NCI-H460 (cell line): ENCODE measurements around the gene DGLUCY. TPM values are rescaled to one million over a fixed set of nuclear protein-coding genes. Genes with fewer than 3 reads are reported as not detected.
"Not testable (repeated sequence)": the region's sequence is repeated elsewhere in the genome, so short reads cannot be mapped to it uniquely, and the experiment has no call there.

Experiments
- DNase-seq: peaks from one replicate; pipeline ENCODE4 v3.0.0-alpha.2; 2016; ENCODE audit warnings: low read depth; ENCODE audit errors: extremely low read depth
- polyA plus RNA-seq: library from polyadenylated mRNA; depleted of rRNA; stranded (reverse); fragments of >200 nt; gene quantifications from 2 replicates; pipeline ENCODE4 v1.2.3, GENCODE V29; 2014; cell fraction: nucleus; rRNA removed
- total RNA-seq: library from RNA; depleted of rRNA; stranded (reverse); fragments of >200 nt; shearing (Covaris generic); gene quantifications from 2 replicates; pipeline ENCODE4 v1.2.3, GENCODE V29; 2014; rRNA removed

DGLUCY gene
- total RNA-seq = 3.9 and 8.3 TPM in 2 replicates
- 22.0 and 24.6 TPM in 2 replicates for polyA plus RNA-seq

GRCh38 chr14:91113829-91114078 lies at the start of gene DGLUCY:
Gene DGLUCY, plus strand, starts transcription at chr14:91114073. Its CDS starts 46,222 bp downstream, at chr14:91160295.
- peak; percentile 8 for DNase-seq

- no peak for DNase-seq
Observed at GRCh38 chr14:91065266-91065665, 48.6 kb upstream of the DGLUCY start.

GRCh38 chr14:91067186-91067585 lies 46.7 kb upstream of the DGLUCY start:
- DNase-seq = no peak

GRCh38 chr14:91068642-91069041 lies 45.2 kb upstream of the DGLUCY start:
- no peak for DNase-seq

- no peak for DNase-seq
Observed at GRCh38 chr14:91070572-91070971, 43.3 kb upstream of the DGLUCY start.

GRCh38 chr14:91075553-91075952 lies 38.3 kb upstream of the DGLUCY start:
- no peak for DNase-seq

GRCh38 chr14:91078095-91078737 lies 35.7 kb upstream of the DGLUCY start:
- DNase-seq = no peak

GRCh38 chr14:91080071-91080470 lies 33.8 kb upstream of the DGLUCY start:
- DNase-seq = no peak

GRCh38 chr14:91082282-91082681 lies 31.6 kb upstream of the DGLUCY start:
- DNase-seq = no peak

- DNase-seq = no peak
Observed at GRCh38 chr14:91084516-91084915, 29.4 kb upstream of the DGLUCY start.

- DNase-seq = not testable (repeated sequence)
Observed at GRCh38 chr14:91087470-91087869, 26.4 kb upstream of the DGLUCY start.

GRCh38 chr14:91088585-91089235 lies 25.2 kb upstream of the DGLUCY start:
- no peak for DNase-seq

- DNase-seq = no peak
Observed at GRCh38 chr14:91089958-91090535, 23.8 kb upstream of the DGLUCY start.

GRCh38 chr14:91090743-91091142 lies 23.1 kb upstream of the DGLUCY start:
- DNase-seq = no peak

- no peak for DNase-seq
Observed at GRCh38 chr14:91092073-91092472, 21.8 kb upstream of the DGLUCY start.

- not testable (repeated sequence) for DNase-seq
Observed at GRCh38 chr14:91093743-91094472, 20.0 kb upstream of the DGLUCY start.

GRCh38 chr14:91094772-91095171 lies 19.1 kb upstream of the DGLUCY start:
- no peak for DNase-seq

- no peak for DNase-seq
Observed at GRCh38 chr14:91095178-91095577, 18.7 kb upstream of the DGLUCY start.

- DNase-seq = not testable (repeated sequence)
Observed at GRCh38 chr14:91097657-91098056, 16.2 kb upstream of the DGLUCY start.

- no peak for DNase-seq
Observed at GRCh38 chr14:91098591-91098990, 15.3 kb upstream of the DGLUCY start.

- no peak for DNase-seq
Observed at GRCh38 chr14:91100102-91100501, 13.8 kb upstream of the DGLUCY start.

GRCh38 chr14:91103116-91103515 lies 10.8 kb upstream of the DGLUCY start:
- DNase-seq = no peak
